GM15510 (cell line): ENCODE measurements around the gene APOL3.

Experiments
- POLR2A ChIP-seq: IDR thresholded peaks from 3 replicates; pipeline ENCODE4 v1.6.1; 2011; ENCODE audit warnings: borderline replicate concordance; ENCODE audit not compliant: insufficient read length; ENCODE audit errors: extremely low read depth

Gene APOL3

DNA sequence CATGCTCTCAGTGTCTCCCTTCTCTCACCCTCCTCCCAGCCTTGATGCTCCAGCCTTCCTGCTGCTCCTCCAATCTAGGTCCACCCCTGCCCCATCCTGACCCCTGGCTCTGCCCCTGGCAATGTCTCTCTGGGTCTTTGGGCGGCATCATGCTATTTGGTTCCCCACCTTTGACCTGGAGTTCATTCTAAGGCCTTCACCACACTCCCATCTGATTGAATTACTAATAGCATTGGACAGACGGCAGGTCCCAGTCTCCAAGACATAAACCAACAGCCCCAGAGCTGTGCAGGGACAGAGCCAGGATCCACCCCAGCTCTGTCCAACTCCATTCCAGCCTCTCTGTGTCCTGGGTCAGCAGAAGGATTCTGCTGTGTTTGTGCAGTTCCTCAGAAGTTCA is 33.8 kb upstream of the APOL3 start:
- no peak for TF ChIP-seq POLR2A

DNA sequence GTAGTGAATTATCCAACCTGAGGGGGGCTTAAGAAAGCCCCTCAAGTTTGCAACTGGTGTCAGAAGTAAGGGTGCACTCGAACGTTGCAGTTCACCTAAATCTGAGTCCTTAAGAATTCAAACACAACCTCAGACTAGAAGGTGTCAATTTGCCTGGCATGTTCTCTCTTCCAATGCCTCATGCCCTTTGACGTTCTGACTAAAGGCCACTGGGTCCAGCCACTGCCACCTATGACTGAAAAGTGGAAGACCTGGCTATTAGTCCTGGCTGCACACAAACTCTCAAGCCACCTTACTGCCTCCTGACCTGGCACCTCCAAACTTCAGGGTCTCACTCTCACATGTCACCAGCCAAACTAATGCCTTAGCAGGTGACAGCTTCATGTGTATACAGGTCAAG is 33.0 kb upstream of the APOL3 start:
- TF ChIP-seq POLR2A: no peak

DNA sequence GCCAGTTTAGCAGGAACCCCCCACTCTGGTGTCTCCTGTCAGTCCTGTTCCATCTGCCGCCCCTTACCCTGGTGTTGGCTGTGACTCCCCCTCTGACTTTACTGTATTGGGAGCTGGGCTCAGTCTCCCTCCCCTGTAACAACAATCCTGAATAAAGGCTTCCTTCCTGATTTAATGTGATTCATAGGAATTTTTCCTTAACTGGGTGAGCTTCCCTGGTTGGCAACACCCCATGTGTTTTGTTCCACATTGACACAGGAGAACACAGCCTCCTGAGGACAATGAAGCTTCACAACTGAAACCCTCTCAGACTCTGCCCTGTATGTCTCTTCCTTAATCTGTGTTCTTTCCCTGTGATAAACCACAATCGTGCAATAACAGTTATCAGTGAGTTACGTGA is 32.6 kb upstream of the APOL3 start:
- no peak for TF ChIP-seq POLR2A

DNA sequence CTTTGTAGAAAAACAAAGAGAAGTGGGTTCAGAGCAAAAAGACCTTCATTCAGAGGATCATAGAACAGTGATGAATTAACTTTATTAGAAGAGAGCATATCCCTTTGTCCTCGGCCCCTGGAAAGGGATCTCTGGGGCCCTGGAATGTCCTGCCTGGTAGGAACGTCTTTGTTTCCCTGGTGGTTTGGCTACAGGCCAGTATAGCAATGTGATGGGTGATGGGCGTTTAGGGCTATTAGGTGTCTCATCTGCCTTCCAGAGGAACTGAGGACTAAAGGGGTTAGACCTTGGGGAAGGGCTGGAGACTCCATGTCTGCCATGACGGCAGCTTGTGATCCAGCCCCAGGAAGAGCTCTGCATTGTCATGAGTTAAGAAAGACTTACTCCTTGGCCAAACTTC is 32.0 kb upstream of the APOL3 start:
- TF ChIP-seq POLR2A: no peak

DNA sequence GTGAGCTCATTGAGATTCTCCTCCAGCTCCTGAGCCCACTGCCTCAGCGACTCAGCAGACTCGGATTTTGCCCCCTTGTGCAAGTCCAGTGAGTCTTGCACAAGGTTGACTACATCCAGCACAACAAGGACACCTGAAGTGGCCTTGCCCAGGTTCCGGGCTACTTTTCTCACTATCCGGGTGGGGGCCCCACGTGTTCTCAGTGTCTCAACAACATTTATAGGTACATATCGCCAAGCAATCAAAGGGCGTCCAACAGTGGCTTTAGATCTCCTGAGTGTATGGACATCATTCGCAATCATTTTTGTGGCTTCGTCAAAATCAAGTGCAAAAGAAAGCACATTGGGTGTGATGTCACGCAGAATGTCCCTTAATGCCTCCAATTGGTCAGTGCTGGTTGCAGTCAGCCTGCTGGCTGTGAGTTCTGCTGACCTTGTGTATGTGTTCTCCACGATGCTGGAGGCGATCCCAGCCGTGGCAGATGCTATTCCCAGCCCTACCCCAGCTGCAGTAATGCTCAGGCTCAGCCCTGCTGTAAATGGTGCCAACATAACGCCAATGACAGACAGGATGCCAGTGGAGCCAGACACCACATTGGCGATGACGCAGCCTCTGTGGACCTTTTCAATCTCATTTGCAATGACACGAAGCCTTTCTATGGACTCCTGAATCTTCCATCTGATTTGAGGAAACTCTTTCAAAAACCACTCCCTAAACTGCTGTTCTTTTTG is 30.7 kb upstream of the APOL3 start:
- no peak for TF ChIP-seq POLR2A

DNA sequence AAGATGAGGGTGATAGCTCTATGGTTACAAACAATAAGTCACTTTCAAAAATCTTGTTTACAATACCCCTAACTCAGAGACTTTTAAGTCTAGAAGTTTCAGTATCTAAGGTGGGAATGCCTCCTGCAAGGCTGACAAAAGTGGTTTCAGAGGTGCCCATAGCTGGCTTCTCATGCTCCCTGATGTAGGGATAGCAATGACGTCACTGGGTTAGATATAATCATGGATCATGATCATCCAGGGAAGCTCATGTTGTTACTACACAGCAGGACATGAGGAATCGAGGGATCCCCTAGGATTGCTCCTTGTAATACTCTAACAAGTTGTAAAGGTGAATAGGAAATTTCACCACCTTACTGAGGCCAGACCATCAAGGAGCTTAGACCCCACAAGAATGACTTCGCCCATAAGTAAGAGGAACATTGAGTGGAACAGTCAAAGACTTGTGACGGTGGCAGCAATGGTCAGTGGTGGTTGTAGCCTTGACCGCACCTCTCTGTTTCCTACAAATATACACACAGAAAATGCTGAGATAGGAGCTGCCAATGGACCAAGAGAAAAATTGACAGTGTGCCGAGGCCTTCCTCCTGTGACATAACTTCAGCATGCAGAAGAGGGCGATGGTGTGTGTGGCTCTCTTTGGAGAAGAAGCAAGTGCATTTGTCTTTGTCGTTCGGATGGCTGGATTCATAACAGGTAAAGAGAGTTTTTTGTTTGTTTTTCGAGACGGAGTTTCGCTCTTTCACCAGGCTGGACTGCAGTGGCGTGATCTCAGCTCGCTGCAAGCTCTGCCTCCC is 25.5 kb upstream of the APOL3 start:
- TF ChIP-seq POLR2A: no peak

DNA sequence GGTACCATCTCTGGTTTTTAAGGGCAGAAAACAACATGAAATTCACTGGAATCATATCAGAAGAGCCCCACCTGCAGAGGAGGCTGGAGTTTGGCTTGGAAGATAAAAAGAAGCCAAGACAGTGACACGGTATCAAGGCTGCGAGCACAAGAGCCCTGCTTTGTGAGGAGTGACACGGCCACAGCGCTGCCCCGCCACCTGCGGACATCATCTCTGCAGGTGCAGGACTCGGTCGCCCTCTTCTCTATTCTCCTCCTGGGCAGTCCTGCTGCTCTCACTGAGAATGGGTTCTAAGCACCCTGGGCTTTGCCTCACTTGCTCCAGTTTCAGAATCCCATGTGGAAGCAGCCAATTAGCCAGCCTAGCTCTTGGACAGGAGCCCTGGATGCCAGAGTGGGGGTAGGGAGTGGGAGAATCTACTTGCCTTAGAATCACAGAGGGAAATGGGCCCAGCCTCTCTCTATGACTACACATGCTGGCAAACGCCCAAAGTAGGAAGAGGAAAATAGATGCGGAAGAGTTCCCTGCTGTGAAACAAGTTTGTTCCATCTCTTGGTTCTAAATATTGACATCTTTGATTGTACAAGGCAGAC is 24.0 kb upstream of the APOL3 start:
- TF ChIP-seq POLR2A: no peak

DNA sequence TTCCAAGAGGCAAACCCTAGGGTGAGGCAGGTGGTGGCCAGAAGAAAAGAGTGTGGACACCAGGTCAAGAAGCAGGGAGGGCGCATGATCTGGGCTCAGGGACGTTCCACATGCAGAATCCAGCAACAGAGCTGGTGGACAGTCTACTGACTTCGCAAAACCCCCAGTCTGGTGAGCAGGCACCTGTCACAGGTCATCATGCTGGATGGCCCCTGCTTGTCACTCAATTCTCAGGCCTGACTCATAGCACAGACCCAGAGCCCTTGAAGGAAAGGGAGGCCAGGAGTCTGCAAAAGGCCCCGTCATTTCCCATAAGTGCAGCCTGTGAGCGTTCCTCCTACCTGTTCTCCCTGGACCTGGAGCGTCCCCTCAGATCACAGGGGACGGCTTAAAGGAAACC is 22.9 kb upstream of the APOL3 start:
- TF ChIP-seq POLR2A: no peak

DNA sequence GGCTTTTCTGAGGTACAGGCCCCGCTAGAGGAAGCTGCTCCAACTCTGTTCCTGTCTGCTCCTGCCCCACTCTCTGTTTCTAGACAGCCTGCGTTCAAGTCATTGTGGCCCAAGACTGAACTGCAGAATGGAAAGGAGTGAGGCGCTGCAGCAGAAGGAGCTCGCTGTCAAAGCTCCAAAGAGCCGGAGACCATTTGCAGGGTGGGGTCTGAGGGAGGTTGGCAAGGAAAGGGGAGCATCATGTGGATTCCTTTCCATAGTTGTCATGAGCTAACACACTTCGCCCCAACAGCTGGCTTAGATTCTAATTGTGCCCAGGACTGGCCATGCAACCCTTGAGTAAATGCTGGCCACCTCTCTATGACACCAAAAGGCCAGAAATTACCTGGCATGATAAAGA is 22.3 kb upstream of the APOL3 start:
- TF ChIP-seq POLR2A: no peak

DNA sequence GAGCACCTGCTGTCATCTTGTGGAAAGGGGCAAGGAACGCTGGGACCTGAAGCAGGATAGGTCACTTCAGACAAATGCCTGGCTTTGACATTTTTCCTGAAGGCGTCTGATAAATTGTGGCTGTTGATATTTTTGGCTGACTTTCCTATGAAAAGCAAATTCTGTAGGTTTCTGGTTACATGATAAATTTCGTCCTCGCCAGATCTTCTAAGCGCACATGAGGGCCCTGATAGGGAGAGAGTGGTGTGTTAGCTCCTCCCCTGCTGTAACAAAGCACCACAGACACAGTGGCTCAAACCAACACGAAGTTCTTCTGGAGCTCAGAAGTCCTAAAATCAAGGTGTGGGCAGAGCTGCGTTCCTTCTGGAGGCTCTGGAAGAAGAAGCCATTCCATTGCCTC is 21.5 kb upstream of the APOL3 start:
- TF ChIP-seq POLR2A: no peak

DNA sequence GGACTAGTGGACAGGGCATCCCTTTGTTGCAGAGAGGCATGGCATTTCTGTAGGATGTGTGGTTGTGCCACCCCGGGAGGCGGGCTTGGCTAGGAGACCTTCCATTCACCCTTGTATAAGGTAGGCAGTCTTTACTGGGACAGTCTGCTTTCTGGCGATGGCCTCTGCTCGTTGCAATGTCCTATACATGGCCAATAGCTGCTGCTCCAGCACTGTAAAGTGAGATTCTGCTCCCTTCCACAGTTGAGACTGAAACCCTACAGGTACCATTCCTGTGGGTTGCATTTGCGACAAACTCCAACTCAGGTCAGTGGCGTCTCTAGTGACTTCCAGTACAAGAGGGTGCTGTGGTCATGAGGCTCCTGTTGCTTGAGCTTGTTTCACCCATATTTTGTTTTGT is 20.4 kb upstream of the APOL3 start:
- TF ChIP-seq POLR2A: no peak

DNA sequence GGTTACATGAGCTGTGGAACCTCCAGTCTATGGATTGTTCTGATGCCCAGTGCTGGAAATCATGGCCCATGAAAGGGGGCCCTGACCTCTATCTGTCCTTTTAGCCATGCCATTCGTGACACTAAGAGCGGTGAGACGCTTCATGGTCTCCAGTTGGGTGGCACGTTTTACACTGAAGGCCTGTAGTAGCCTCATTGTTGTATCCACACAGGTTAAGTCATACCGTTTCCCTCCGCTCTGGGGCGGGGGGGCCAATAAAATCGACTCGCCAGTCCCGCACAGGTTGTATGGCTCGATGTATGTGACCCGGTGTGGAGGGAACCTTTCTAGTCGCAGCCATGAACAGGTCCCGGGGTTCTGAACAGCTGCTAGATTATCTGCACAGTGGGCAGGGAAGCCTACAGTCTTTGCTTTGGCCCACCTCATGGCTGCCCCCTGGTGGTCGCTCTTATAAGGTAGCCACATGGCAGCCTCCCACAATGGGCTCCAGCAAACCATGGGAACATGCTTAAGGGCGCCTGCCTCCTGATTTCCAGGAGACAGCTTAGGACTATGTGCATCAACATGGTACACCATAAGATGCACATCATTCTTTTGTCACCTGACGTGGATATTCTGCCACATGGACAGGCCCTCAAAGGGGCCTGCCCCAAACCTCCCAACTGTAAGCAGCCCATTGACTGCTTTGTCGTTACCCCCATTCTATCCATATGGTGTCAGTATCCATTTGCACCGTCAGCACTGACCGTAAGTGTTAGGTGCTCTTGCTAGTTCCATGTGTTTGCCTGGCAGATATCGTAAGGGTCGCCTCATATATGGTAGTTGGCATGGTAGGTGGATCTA is 19.7 kb upstream of the APOL3 start:
- no peak for TF ChIP-seq POLR2A

DNA sequence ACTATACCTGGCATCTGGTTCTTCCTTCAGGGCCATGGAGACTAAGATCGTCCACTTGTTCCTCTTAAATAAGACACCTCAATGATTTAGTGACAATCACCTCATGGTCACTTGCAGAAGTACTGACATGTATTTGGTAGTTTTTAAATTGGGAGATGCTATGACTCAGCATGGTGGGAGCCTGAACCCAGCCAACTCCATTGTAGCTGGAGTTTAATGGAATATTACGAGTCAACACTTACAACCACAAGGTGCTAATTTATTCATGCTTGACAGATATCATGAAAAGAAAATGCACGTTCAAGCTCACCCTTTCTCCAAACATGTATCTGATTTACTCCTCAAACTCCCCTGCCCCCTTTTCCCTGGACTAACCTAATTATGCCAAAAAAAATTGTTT is 16.6 kb upstream of the APOL3 start:
- TF ChIP-seq POLR2A: no peak

DNA sequence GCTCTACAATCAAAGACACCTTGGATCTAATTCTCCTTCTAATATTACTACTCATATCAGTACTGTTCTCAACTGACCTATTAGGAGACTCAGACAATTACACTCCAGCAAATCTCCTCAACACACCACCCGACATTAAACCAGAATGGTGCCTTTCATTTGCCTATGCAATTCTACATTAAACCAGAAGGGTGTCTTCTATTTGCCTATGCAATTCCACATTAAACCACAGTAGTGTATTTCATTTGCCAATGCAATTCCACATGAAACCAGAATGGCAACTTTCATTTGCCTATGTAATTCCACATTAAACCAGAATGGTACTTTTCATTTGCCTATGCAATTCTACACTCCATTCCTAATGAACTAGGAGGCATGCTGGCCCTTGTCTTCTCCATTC is 15.3 kb upstream of the APOL3 start:
- TF ChIP-seq POLR2A: no peak

DNA sequence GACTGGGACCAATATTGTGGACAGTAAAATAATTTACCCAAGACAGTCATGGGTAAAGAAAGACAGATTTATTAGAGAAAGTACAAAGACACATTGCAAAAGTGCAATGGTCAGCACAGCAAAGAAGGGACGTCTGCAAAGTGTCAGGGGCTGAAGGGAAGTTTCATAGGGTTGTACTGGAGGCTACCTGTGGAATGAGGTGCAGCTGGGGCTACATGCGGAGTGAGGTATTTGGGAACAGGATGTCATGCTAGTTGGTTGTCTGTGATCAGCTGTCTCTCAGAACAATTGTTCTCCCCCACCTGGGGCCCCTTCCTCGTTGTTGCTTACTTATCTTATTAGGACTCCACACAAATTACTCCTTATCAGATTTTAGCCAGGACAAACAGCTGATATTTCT is 11.4 kb upstream of the APOL3 start:
- no peak for TF ChIP-seq POLR2A
